ENCODE data around the gene OIP5. TPM values are rescaled to one million over a fixed set of nuclear protein-coding genes. Genes with fewer than 3 reads are reported as not detected.
"Not testable (repeated sequence)": the region's sequence is repeated elsewhere in the genome, so short reads cannot be mapped to it uniquely, and the experiment has no call there.

OIP5 gene
- total RNA-seq, 1 donor from 2014 or later = 21.8 TPM

DNA sequence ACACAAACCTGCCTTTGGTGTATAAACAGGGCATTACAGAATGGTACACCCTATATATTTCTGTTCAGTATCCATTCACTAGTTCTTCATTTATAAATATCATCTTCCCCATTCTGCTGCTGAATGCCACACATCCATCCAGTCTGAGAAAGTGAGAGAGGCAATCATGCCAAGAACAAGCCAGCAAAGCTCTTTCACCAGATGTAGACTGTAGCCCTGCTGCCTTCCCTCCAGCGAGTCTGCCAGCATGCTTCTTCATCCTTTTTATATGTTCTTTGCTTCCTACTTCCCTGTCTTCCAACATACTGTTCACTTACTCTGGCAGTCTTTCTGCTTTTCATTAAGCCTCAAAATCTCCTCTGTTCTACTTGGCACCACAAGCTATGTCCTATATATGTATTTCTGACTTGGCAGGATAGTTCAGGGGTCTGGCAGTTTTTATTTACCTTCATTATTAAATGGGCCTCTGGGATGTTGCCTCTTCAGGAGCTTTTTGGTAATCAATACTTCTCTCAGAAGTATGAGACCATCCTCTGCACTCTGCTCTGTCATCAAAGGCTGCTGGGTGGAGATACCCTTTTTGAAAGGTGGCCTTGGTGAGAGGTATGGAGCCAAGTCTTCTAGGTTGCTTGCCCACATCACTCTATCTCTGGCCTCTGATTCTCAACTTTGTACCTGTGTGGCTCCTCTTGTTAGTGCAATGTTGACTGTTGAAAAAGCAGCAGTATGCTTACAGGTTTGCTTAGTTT is 52.7 kb downstream of the OIP5 start:
- TF ChIP-seq, protein P1, sequence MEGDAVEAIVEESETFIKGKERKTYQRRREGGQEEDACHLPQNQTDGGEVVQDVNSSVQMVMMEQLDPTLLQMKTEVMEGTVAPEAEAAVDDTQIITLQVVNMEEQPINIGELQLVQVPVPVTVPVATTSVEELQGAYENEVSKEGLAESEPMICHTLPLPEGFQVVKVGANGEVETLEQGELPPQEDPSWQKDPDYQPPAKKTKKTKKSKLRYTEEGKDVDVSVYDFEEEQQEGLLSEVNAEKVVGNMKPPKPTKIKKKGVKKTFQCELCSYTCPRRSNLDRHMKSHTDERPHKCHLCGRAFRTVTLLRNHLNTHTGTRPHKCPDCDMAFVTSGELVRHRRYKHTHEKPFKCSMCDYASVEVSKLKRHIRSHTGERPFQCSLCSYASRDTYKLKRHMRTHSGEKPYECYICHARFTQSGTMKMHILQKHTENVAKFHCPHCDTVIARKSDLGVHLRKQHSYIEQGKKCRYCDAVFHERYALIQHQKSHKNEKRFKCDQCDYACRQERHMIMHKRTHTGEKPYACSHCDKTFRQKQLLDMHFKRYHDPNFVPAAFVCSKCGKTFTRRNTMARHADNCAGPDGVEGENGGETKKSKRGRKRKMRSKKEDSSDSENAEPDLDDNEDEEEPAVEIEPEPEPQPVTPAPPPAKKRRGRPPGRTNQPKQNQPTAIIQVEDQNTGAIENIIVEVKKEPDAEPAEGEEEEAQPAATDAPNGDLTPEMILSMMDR (conservative IDR thresholded peaks at IDR 0.05; ENCODE audit: low read depth, low read length) = no peak
- H3K4me3 ChIP-seq (ENCODE audit: low read depth, low read length) = no peak overlapping the region
- DNase-seq (ENCODE audit: low read depth) = no peak

DNA sequence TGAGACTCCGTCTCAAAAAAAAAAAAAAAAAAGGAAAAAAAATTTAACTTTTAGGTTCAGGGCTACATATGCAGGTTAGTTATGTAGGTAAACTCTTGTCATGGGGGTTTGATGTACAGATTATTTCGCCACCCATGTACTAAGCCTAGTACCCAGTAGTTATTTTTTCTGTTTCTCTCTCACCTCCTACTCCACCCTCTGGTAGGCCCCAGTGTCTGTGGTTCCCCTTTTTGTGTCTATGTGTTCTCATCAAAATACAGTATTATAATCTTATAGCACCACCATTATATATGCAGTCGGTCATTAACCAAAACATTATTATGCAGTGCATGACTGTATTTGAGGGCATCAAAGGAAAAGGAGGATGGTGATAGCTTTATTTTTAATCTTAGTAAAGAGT is 54.1 kb downstream of the OIP5 start:
- no peak overlapping the region for H3K4me3 ChIP-seq (ENCODE audit: low read depth, low read length)
- DNase-seq (ENCODE audit: low read depth) = no peak
- TF ChIP-seq, protein P1 (conservative IDR thresholded peaks at IDR 0.05; ENCODE audit: low read depth, low read length) = no peak

DNA sequence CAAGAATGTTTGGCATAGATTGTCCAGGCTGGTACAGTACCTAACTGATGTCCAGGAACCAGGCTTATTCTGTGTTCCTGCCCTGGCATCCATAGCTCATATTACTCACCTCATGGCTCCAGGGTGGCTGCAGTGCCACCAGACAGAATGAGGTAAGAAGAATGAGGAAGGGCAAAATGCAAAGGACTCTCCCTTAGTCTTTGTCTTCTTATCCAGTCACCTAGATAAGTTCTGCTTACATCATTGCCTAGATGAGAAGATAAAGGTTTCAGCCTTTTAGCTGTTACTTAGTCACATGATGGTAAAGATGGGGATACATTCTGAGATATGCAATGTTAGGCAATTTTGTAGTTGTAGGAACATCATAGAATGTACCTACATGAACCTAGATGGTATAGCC is 55.6 kb downstream of the OIP5 start:
- TF ChIP-seq, protein P1 (conservative IDR thresholded peaks at IDR 0.05; ENCODE audit: low read depth, low read length) = no peak
- DNase-seq (ENCODE audit: low read depth) = no peak
- H3K4me3 ChIP-seq (ENCODE audit: low read depth, low read length) = no peak overlapping the region

DNA sequence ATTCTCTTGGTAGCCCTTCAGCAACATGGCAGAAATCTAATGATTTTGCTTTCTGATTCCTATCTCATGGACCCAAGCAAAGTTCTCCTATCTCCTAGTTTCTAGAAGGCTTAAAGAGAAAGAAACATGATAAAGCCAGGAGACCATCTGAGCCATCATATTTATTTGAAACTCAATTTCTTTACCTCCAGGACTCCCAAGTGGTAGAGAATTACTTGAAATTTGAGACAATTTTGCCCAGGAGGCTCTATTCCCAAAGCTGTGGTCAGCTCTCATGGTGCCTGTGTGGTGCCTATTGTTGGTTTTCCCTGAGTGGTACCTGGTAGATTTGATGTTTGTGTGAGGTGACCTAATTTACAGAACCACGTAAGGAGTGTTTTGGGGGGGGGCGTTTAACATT is 62.5 kb downstream of the OIP5 start:
- no peak overlapping the region for H3K4me3 ChIP-seq (ENCODE audit: low read depth, low read length)
- DNase-seq (ENCODE audit: low read depth) = no peak
- TF ChIP-seq, protein P1 (conservative IDR thresholded peaks at IDR 0.05; ENCODE audit: low read depth, low read length) = no peak

DNA sequence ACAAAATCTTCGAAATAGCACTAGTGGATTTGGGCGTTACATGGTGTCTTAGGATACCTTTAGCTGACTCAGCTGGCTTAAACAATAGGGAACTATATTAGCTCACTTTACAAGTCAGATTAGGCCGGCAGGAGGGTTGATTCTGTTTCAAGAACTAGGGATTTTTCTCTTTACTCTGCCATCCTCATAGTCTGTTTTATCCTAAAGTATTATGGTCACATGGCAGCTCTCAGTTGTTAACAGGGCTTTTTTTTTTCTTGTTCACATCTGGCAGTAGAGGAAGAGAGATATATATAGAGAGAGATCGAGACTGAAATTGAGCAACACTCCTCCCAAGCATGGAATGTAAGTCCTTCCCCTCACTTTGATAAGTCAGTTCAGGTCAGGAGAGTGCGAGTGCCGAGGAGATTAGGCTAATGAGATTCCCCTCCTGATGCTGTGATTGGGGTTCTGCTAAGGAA is 68.5 kb downstream of the OIP5 start:
- no peak overlapping the region for H3K4me3 ChIP-seq (ENCODE audit: low read depth, low read length)
- no peak for DNase-seq (ENCODE audit: low read depth)
- TF ChIP-seq, protein P1 (conservative IDR thresholded peaks at IDR 0.05; ENCODE audit: low read depth, low read length) = no peak

DNA sequence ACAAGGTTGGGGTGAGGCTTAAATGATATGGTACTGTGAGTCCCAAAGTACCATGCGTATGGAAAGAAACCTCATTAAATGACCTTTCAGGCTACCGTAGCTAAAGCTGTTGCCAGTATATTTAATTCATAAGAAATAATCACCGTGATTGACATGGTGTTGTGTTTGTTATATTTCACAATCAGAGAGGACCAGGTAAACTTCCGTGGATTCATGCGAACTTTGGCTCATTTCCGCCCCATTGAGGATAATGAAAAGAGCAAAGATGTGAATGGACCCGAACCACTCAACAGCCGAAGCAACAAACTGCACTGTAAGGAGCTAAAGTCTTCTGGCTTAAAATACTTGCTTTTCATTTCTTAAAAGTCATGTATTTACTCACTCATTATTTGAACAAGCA is 69.8 kb downstream of the OIP5 start:
- no peak for DNase-seq (ENCODE audit: low read depth)
- TF ChIP-seq, protein P1 (conservative IDR thresholded peaks at IDR 0.05; ENCODE audit: low read depth, low read length) = no peak
- no peak overlapping the region for H3K4me3 ChIP-seq (ENCODE audit: low read depth, low read length)

DNA sequence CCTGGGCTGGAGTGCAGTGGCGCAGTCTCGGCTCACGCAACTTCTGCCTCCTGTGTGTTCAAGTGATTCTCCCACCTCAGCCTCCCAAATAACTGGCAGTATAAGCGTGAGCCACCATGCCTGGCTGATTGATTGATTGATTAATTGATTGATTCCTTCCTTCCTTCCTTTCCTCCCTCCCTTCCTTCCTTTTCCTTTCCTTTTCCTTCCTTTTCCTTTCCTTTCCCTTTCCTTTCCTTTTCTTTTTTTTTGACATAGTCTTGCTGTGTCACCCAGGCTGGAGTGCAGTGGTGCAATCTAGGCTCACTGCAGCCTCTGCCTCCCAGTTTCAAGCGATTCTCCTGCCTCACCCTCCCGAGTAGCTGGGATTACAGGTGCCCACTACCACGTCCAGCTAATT is 71.5 kb downstream of the OIP5 start:
- not testable (repeated sequence) for H3K4me3 ChIP-seq (ENCODE audit: low read depth, low read length); DNase-seq (ENCODE audit: low read depth)

Measured in epithelial cell of proximal tubule (primary cell).